ENCODE results near the gene MYO5B.

DNA sequence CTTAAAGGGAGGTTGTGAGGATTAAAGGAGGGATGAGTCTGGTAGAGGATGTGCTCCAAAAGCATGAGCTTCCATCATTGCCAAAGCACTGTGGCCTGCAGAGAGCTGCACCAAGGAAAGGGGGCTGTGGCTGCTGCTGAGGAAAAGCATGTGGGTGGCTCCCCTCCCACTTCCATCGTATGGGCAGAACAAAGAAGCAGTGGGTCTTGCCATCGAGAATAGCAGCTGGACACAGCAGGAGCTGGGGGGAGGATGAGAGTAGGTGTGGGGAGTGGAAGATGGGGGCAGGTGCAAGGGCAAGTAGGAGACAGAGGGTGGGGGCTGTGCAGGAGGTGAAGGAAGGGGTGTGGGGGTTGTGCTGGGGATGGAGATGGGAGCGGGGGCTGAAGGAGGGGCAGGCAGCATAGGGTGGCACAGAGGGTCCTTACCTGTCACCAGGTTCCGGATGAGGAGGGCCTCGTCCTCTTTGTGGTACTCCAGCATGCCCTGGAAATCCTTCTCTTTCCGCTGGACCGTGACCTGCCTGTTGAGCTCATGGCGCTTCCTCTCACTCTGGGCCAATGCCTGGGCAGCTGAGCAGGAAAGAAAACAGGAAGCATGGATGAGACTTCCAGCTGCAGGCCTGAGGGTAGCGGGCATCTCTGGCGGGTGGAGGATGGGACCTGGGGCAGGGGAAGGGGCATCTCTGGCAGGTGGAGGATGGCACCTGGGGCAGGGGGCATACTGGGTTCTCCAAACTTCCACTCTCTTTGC lies 348.1 kb downstream of the MYO5B start:
- no peak for TF ChIP-seq EZH2 (IDR thresholded peaks at IDR 0.05; ENCODE audit: low read length)
- TF ChIP-seq, protein P1, sequence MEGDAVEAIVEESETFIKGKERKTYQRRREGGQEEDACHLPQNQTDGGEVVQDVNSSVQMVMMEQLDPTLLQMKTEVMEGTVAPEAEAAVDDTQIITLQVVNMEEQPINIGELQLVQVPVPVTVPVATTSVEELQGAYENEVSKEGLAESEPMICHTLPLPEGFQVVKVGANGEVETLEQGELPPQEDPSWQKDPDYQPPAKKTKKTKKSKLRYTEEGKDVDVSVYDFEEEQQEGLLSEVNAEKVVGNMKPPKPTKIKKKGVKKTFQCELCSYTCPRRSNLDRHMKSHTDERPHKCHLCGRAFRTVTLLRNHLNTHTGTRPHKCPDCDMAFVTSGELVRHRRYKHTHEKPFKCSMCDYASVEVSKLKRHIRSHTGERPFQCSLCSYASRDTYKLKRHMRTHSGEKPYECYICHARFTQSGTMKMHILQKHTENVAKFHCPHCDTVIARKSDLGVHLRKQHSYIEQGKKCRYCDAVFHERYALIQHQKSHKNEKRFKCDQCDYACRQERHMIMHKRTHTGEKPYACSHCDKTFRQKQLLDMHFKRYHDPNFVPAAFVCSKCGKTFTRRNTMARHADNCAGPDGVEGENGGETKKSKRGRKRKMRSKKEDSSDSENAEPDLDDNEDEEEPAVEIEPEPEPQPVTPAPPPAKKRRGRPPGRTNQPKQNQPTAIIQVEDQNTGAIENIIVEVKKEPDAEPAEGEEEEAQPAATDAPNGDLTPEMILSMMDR (optimal IDR thresholded peaks at IDR 0.05 in 1 of 3, IDR thresholded peaks at IDR 0.05 in 1 of 3, conservative IDR thresholded peaks at IDR 0.05 in 1 of 3; ENCODE audit: extremely low read depth in 1 of 3, insufficient read depth in 2 of 3, low read length in 3 of 3): no peak

All from keratinocyte (primary cell).